T-helper 17 cell (primary cell): Measurements from ENCODE around the gene CCDC74A. TPM values are rescaled to one million over a fixed set of nuclear protein-coding genes. Genes with fewer than 3 reads are reported as not detected.
"Not testable (repeated sequence)": the region's sequence is repeated elsewhere in the genome, so short reads cannot be mapped to it uniquely, and the experiment has no call there.

ENCODE experiments used
- ATAC-seq: fragments of 150-1000 bp; cut with Tn5 transposase; 2 replicates; pipeline ENCODE4 v1.10.0; 2021; ENCODE audit warnings: mild to moderate bottlenecking, moderate library complexity
- DNase-seq, 3 donors: peaks; one replicate each; pipeline versions ENCODE4 v3.0.0 to v3.0.0-alpha.2; 2020 to 2021
- H3K9me3 ChIP-seq: one replicate; pipeline ENCODE4 v1.7.0; 2013; ENCODE audit warnings: low read length, mild to moderate bottlenecking; ENCODE audit not compliant: control insufficient read depth, poor library complexity, severe bottlenecking
- H3K27ac Mint-ChIP-seq: one replicate; pipeline ENCODE4 v1.8.0; 2022; ENCODE audit warnings: mild to moderate bottlenecking, moderate library complexity, mixed read lengths
- H3K27me3 Mint-ChIP-seq: one replicate; pipeline ENCODE4 v1.8.0; 2022; ENCODE audit warnings: mixed read lengths
- H3K36me3 Mint-ChIP-seq: one replicate; pipeline ENCODE4 v1.8.0; 2022; ENCODE audit warnings: low read depth, mixed read lengths
- H3K4me1 Mint-ChIP-seq: one replicate; pipeline ENCODE4 v1.8.0; 2022; ENCODE audit warnings: mild to moderate bottlenecking, mixed read lengths
- H3K4me3 Mint-ChIP-seq: one replicate; pipeline ENCODE4 v1.8.0; 2022; ENCODE audit warnings: mild to moderate bottlenecking, moderate library complexity, mixed read lengths
- total RNA-seq, 4 donors: library from RNA in 2 of 4; stranded (reverse) in 2 of 4; gene quantifications; one replicate each; pipeline ENCODE4 v1.2.3 and lab custom pipeline; 2022 to 2026

CCDC74A gene
- total RNA-seq, 2 donors from 2014 or later, result 1.4 to 2.3 TPM

DNA sequence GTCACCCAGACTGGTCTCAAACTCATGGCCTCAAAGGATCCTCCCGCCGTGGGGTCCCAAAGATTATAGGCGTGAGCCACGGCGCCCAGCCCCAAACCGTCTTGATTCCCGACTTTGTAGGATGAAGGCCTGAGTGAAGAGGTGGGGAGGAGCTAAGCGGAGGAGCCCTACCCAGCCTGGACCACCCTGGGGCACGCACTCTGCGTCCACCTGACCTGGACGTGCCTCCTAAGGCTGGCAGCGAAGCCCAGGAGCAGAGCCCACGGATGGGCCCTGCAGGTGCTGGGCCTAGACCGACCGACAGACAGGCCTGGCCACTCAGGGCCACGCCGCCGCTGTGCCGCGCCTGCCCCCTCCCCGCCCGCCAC, 36.2 kb upstream of the CCDC74A start:
- not testable (repeated sequence) for H3K36me3 Mint-ChIP-seq, DNase-seq, H3K27me3 Mint-ChIP-seq, ATAC-seq, H3K9me3 ChIP-seq
- Mint-ChIP-seq H3K27ac (peak overlapping the region; percentile 91), H3K4me3 (peak overlapping the region; percentile 89), H3K4me1 (peaks cover 17% of the 10 kb centered on the region)

DNA sequence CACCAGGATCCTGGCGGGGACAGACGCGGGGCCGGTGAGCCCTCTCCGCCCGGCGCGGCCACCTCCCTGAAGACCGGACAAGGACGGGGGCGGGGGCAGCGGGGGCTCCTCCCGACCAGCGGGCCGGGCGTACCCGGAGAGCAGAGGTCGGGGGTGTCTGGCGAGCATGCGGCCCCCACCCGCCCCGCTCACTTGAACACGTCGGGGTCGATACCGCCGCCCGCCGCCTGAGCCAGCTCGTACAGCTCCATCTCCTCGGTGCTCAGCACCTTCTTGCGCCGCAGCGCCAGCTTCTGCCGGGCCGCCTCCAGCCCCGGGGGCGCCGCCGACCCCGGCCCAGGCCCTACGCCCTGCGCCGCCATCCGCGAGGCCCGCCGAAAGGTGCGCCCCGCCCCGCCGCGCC, 35.7 kb upstream of the CCDC74A start, which contains the start of gene MZT2A:
TSS of gene MZT2A (minus strand) at position 383 of the 403 bp plus-strand sequence. CDS start at position 362, 21 bp downstream.
- not testable (repeated sequence) for DNase-seq, H3K36me3 Mint-ChIP-seq, H3K27me3 Mint-ChIP-seq, ATAC-seq, H3K9me3 ChIP-seq
- H3K27ac Mint-ChIP-seq, result peak within 1 kb of the TSS; percentile 98
- H3K4me1 Mint-ChIP-seq, result peaks cover 17% of the 10 kb centered on the region
- H3K4me3 Mint-ChIP-seq, result peak within 1 kb of the TSS; percentile 94

DNA sequence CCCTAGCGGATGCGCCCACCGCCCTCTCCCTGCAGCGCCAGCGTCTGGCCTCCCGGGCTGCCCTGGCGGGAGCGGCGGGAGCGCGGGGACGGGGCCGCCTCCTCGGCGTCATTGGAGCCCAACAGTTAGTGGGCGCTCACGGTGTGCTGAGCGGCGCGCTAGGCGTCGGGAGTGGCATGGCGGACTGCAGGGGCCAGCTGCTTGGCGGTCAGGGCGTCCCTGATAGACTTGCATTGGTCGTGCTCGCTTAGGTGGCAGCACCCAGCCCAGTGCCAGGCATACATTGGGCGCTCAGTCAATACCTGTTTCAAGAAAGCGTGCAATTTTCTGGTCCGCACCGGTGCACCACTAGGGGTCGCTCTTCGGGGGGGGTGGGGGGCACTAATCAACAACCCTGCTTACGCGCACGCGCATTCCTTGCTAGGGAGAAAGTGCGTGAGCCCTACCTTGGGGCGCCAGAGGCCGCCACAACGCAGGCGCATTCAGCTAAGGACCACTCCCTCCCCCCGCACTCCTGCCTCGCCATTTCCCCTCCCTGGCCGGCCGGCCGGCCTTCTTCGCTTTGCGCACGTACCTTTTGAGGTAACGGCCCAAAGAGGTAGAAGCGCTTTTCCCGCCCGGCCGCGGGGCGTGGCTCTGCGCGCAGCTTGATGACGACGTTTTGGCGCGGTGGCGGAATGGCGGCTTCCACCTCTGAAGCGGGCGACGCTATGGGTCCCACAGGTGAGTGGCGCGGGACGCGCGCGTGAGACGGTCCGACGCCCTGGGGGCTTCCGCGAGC, 35.1 kb upstream of the CCDC74A start:
- peak overlapping the region; percentile 98 for H3K27ac Mint-ChIP-seq
- H3K36me3 Mint-ChIP-seq, result peaks cover 3% of the 10 kb centered on the region
- H3K4me3 Mint-ChIP-seq, result peak overlapping the region; percentile 94
- H3K27me3 Mint-ChIP-seq, result no peaks in the 10 kb centered on the region
- H3K4me1 Mint-ChIP-seq, result peaks cover 17% of the 10 kb centered on the region
- H3K9me3 ChIP-seq, result no peaks in the 10 kb centered on the region
- peak; percentile 88 for DNase-seq
- ATAC-seq, result peak; percentile 78

DNA sequence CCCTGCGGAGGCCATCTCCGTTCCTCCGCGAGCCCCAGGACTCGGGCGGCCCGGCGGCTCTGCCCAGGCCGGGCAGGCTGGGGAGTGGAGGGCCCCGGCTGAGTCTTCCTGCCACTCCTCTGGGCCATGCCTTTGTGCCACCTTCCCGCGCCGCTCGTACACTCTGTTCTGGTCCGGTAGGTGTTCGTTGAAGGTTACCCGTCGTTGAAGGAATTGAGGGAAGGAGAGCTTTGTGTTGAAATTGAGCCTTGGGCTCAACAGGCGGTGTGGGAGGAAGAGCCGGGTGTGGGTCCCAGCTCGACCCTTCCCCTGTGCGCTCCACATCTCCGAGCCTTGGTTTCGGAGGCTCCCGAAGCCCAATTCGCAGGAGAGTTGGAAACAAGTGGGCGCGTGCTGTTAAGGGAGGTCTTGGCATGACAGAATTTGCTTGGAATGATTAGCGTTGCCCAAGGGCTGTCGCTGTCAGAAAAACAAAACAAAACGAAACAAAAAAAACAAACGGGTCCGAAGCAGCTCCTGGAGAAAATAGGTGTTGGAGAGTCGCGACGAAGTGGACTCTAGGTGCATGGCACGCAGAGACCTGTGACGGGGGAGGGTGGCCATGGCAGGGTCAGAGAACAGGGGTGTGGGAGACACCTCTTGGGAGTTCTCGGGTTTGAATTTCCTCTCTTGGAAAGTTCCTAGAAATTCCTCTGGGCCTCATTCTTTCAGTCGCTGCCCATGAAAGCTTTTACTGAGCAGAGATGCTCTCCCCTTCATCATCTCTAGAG, 34.3 kb upstream of the CCDC74A start:
- ATAC-seq (peak; percentile 26), DNase-seq (no peak)
- Mint-ChIP-seq H3K27me3 (no peaks in the 10 kb centered on the region), H3K27ac (peak overlapping the region; percentile 98), H3K4me3 (peak overlapping the region; percentile 94), H3K36me3 (peaks cover 5% of the 10 kb centered on the region), H3K4me1 (peaks cover 23% of the 10 kb centered on the region)
- H3K9me3 ChIP-seq, result no peaks in the 10 kb centered on the region

DNA sequence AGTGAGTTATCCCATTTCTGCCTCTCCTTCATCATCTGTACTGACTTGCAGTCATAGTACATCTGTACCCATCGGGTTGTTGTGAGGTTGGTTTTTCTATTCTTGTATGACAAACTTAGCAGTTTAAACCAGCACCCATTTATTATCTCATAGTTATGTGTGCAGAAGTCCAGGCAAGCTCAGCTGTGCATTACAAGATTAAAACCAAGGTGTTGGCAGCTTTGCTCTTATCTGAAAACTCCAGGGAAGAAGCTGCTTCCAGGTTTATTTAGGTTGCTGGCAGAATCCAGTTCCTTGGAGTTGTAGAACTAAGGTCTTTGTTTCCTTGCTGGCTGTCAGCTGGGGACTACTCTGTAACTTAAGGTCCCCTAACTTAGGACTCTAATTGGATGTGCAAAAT, 32.2 kb upstream of the CCDC74A start:
- not testable (repeated sequence) for ATAC-seq
- peak overlapping the region; percentile 47 for H3K27ac Mint-ChIP-seq

DNA sequence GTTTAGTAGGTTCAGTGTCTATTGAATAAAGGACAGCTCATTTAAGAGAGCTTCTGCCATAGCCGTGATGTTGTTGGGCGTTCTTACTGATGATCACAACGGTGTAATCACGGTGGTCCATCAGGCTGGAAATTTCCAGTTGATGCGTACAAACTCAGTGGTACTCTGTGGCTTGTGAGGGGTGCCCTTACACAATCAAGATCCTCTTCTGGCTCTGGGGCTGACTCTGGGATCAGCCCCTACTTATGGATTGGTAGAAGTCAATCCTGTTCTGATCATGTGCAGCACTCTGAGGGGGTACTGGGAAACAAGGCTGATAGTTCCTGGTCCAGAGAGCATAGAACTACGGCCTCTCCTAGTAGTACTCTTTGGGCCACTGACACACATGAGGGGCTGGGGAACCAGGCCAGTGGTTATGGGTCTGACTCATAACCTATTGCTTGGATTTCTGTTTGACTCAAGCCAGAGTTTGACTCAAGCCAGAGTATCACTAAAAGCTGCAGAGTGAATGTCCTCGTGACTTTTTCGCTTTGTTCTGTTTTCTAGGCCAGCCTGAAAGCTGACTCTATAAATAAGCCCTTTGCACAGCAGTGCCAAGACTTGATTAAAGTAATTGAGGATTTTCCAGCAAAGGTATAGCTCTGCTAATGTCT, 29.2 kb upstream of the CCDC74A start:
- H3K4me1 Mint-ChIP-seq, result peaks cover 13% of the 10 kb centered on the region

More for the DNA sequence above, 32.2 kb upstream of the CCDC74A start:
- not testable (repeated sequence) for H3K27me3 Mint-ChIP-seq, H3K36me3 Mint-ChIP-seq, H3K4me3 Mint-ChIP-seq, H3K9me3 ChIP-seq, DNase-seq
- H3K4me1 Mint-ChIP-seq, result peaks cover 13% of the 10 kb centered on the region

DNA sequence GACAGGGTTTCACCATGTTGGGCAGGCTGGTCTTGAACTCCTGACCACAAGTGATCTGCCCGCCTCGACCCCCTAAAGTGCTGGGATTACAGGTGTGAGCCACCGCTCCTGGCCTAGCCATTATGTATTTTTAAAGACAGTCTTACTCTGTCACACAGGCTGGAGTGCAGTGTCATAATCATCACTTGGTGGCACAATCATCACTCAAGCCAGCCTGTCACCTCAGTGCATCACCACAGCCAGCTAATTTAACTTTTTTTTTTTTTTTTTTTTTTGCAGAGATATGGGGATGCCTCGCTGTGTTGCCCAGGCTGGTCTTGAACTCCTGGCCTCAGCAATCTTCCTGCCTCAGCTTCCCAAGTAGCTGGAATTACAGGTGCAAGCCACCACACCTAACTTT, 24.1 kb upstream of the CCDC74A start:
- not testable (repeated sequence) for ATAC-seq, H3K4me3 Mint-ChIP-seq, H3K27ac Mint-ChIP-seq, H3K4me1 Mint-ChIP-seq, DNase-seq, H3K36me3 Mint-ChIP-seq, H3K9me3 ChIP-seq, H3K27me3 Mint-ChIP-seq

More for the DNA sequence above, 29.2 kb upstream of the CCDC74A start:
- not testable (repeated sequence) for H3K27me3 Mint-ChIP-seq, H3K4me3 Mint-ChIP-seq, H3K36me3 Mint-ChIP-seq, DNase-seq, H3K27ac Mint-ChIP-seq, ATAC-seq, H3K9me3 ChIP-seq

DNA sequence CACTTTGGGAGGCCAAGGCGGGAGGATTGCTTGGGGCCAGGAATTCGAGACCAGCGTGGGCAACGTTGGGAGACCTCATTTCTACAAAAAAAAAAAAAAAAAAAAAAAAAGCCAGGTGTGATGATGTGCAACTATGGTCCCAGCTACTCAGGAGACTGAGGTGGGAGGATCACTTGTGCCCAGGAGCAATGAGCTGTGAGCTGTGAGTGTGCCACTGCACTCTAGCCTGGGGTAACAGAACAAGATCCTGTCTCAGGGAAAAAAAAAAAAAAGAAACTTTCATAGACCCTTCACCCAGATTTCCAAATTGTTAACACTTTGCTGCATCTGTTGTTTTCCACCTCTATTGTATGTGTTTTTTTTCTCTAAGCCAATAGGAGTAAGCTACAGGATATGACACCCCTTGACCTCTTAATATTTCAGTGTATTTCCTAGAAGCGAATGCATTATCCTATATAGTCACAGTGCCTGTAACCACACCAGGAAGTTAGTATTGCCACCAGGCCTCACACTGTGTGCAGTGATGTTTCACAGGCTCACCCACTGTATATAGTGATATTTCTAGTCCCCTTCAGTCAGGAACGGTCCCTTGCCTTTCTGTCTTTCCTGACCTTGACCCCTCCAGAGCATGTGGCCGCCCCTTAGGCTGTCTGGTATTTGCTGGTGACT, 23.5 kb upstream of the CCDC74A start:
- peak; percentile 37 for ATAC-seq
- not testable (repeated sequence) for H3K36me3 Mint-ChIP-seq, H3K27ac Mint-ChIP-seq, DNase-seq, H3K27me3 Mint-ChIP-seq, H3K9me3 ChIP-seq, H3K4me1 Mint-ChIP-seq, H3K4me3 Mint-ChIP-seq

DNA sequence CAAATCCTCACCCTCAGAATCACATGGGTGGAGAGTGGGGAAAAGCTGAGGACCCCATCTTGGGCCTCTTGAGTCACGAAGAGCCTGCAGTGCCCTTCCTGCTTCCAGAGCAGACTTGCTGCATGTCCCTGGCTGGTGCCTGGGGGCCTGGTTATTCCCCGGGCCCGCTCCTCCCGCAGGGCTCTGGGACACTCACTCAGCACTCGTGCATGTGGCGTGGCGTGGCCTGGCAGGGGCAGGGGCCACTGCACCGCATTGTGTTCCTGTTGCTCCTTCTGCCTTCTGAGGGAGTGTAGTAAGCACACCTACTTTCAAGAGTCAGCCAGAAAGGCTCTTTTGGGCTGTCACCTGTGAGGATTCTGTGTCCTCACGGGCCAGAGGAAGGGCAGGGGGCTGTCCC, 18.1 kb upstream of the CCDC74A start:
- Mint-ChIP-seq H3K36me3 (peaks cover 4% of the 10 kb centered on the region), H3K27ac (no peak overlapping the region), H3K27me3 (no peaks in the 10 kb centered on the region), H3K4me1 (peaks cover 3% of the 10 kb centered on the region), H3K4me3 (no peak overlapping the region)
- no peak for ATAC-seq
- H3K9me3 ChIP-seq, result no peaks in the 10 kb centered on the region
- no peak for DNase-seq

DNA sequence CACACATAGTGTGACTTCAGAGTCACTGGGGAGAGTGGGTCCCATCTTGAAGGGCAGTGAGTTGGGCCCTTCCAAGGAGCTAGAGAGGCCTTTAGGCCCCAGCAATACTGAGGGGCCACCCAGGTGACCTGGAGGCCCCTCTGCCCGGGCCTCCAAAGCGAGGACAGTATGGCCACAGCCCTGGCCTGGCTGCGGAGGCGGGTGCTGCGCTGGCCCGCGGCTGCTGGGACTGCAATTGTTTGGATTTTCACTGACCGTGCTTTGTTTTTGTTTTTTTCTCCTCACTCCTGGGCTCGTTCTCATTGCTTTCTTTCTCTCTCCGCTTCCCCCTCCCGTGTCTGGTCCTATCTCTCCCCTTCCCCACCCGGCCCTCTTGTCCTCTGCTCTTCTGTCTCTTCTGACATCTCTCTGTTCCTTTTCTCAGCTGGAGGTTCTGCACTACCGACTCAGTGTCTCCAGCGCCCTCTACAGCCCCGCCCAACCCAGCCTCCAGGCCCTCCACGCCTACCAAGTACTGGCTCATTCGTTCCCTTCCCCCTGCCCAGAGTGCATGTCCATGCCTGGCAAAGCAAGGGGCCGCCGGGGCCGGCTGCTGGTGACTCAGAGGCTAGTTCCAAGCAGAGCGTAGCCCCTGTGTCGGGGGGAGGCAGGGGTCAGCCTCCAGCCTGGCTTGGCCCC, 16.3 kb upstream of the CCDC74A start:
- not testable (repeated sequence) for H3K27ac Mint-ChIP-seq, H3K4me3 Mint-ChIP-seq, H3K27me3 Mint-ChIP-seq, H3K9me3 ChIP-seq, H3K4me1 Mint-ChIP-seq, ATAC-seq, DNase-seq, H3K36me3 Mint-ChIP-seq

DNA sequence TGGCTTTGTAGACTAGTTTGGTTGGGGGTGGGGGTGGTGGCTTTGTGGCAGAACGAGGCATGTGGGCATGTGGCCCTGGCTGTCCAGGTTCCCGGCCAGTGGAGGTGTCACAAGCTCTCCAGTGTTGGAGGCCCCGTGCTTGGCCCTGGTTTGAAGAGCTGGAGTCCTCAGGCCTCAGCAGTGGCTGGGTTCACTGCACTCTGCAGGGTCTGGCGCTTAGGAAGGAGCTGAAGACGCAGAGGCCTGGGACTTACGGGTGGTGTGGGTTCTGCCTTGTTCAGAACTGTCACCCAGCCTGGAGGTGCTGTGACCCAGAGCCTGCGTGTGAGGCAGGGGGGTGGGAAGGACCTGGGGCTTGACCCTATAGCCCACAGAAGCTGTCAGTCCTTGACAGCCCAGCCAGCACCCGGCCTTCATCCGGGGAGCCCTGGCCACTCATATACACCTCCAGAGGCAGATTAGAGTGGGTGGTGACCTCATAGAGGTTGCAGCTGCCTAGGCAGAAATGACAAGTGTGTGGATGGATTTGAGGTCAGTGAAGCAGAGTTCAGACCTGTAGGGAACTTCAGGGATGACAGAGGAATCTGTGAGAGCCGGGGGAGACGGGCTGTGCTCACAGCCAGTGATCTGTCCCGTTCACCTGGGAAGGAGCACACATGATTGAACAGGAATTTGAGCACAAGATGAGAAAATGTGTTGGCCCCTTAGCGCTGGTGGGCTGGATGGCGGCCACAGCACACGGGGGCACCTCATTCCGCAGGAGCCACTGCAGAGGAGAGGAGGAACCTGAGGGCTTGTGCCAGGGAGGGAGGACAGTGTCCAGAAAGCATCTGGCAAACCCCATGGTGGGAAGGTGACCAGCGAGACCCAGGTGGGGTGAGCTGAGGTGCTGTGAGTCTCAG, 15.5 kb upstream of the CCDC74A start:
- not testable (repeated sequence) for H3K27me3 Mint-ChIP-seq, H3K4me1 Mint-ChIP-seq, ATAC-seq, H3K36me3 Mint-ChIP-seq, DNase-seq, H3K9me3 ChIP-seq
- H3K27ac Mint-ChIP-seq, result peak overlapping the region; percentile 34
- peak overlapping the region; percentile 7 for H3K4me3 Mint-ChIP-seq
